ENCODE results near the gene PDIK1L. TPM values are rescaled to one million over a fixed set of nuclear protein-coding genes. Genes with fewer than 3 reads are reported as not detected.
A peak's percentile ranks its signal among the peaks of the same experiment; 100 is the strongest.

Gene PDIK1L
- total and polyA plus RNA-seq, 2 of the 8 experiments (the other 6 are each of a cell fraction or from before 2014, with no cell fraction given) = 0.95 to 4.5 TPM

DNA sequence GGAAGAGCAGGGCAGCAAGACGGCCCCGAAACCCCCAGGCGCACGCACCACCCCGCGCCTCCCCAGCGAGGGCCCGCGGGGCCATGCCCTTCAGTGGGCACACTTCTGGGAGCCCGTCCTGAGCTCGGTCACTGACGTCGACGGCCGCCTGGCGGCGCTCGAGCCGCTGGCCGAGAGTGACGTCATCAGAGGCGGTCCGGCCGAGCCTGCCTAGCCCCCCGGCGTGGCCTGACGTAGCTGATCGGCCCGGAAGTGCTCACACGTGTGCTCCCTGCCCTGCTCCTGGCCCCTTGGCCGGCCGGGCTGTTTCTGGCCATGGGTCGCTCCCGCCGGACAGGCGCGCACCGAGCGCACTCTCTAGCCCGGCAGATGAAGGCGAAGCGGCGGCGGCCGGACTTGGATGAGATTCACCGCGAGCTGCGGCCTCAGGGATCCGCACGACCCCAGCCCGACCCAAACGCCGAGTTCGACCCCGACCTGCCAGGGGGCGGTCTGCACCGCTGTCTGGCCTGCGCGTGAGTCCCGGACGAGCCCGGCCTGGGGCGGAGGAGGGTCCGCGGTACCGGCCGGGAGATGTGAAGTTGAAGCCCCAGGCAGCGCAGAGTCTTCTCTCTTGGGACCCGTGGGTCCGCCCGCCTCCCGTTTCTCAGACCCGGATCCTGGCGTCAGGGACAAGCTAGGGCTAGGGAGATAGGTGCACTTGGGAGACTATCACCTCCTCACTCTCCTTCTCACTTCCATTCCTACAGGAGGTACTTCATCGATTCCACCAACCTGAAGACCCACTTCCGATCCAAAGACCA, 58.2 kb downstream of the PDIK1L start, which contains the start of gene ZNF593 (continued):
- TF ChIP-seq SIRT6 (IDR thresholded peaks at IDR 0.05; ENCODE audit: low read length) = no peak
- no peak for TF ChIP-seq SUZ12 (IDR thresholded peaks at IDR 0.05; ENCODE audit: low read length)
- TF ChIP-seq POLR2A (IDR thresholded peaks at IDR 0.05; ENCODE audit: control extremely low read depth in 1 of 2, low read depth in 2 of 2, low read length in 2 of 2) = peak in 1 of 2 experiments; percentile 86; a peak in 2 of 3 replicates
- peak; percentile 89 for TF ChIP-seq POLR2AphosphoS5 (IDR thresholded peaks at IDR 0.05; ENCODE audit: low read depth, low read length)
- TF ChIP-seq RNF2 (IDR thresholded peaks at IDR 0.05; ENCODE audit: borderline replicate concordance, low read depth, low read length, missing control alignments, poor library complexity, severe bottlenecking) = no peak
- TF ChIP-seq FOSL1 (IDR thresholded peaks at IDR 0.05; ENCODE audit: insufficient read depth, low read depth, low read length) = no peak
- TF ChIP-seq SIX5 (IDR thresholded peaks at IDR 0.05; ENCODE audit: low read depth, low read length) = no peak
- 0 out of 2 replicates have a peak, but pooled peaks have one; percentile 18 for TF ChIP-seq CHD2 (IDR thresholded peaks at IDR 0.05; ENCODE audit: low read length)
- no peak; a peak in 1 of 3 replicates for TF ChIP-seq EP300 (IDR thresholded peaks at IDR 0.05; ENCODE audit: borderline replicate concordance in 1 of 2, low read depth in 2 of 2, low read length in 2 of 2)
